H1 (cell line): ENCODE measurements around the gene CLASP2. TPM values are rescaled to one million over a fixed set of nuclear protein-coding genes. Genes with fewer than 3 reads are reported as not detected.
A peak's percentile ranks its signal among the peaks of the same experiment; 100 is the strongest.

ENCODE experiments used
- CTCF ChIA-PET: fragments of 300-600 bp; sonication (Branson Sonifier 250); formaldehyde crosslinking; loops from one replicate; lab custom pipeline; 2021; ENCODE audit not compliant: partially characterized antibody; lab: Charles Lee
- POLR2A ChIA-PET: fragments of 300-600 bp; sonication (Branson Sonifier 250); formaldehyde crosslinking; loops from one replicate; lab custom pipeline; 2021; ENCODE audit warnings: inconsistent platforms; ENCODE audit not compliant: partially characterized antibody; lab: Charles Lee
- DNase-seq, 2 experiments: peaks; one replicate each; pipeline versions ENCODE4 v3.0.0 to v3.0.0-alpha.2; 2010 to 2022; ENCODE audit warnings: low spot score in 2 of 2, low read depth in 1 of 2, mixed read lengths in 1 of 2
- FAIRE-seq: peaks from 2 replicates; lab custom pipeline; 2011; peaks lifted over from hg19 to GRCh38; lab: Jason Lieb, UNC
- H2AFZ ChIP-seq: 2 replicates; pipeline ENCODE4 v1.8.1; 2012; ENCODE audit warnings: low read length, inconsistent platforms
- H2AK5ac ChIP-seq: 2 replicates; pipeline ENCODE4 v1.6.1; 2013; ENCODE audit warnings: low read depth, low read length
- H2BK120ac ChIP-seq: replicated peaks from 2 replicates; pipeline ENCODE3; 2013; ENCODE audit warnings: low read depth, low read length, inconsistent platforms
- H2BK12ac ChIP-seq: 2 replicates; pipeline ENCODE4 v1.6.1; 2013; ENCODE audit warnings: low read depth, low read length
- H2BK15ac ChIP-seq: 2 replicates; pipeline ENCODE4 v1.6.1; 2013; ENCODE audit warnings: low read length
- H2BK20ac ChIP-seq: 2 replicates; pipeline ENCODE4 v1.6.1; 2013; ENCODE audit warnings: low read length
- H2BK5ac ChIP-seq: 2 replicates; pipeline ENCODE4 v1.6.1; 2013; ENCODE audit warnings: low read depth, low read length
- H3K14ac ChIP-seq: 2 replicates; pipeline ENCODE4 v1.6.1; 2013; ENCODE audit warnings: inconsistent platforms; ENCODE audit not compliant: insufficient read length
- H3K18ac ChIP-seq: 2 replicates; pipeline ENCODE4 v1.6.1; 2013; ENCODE audit warnings: low read length; ENCODE audit errors: extremely low read depth
- H3K23ac ChIP-seq: 2 replicates; pipeline ENCODE4 v1.6.1; 2013; ENCODE audit warnings: inconsistent platforms; ENCODE audit not compliant: insufficient read length
- H3K23me2 ChIP-seq: 2 replicates; pipeline ENCODE4 v1.6.1; 2013; ENCODE audit warnings: low read depth, low read length
- H3K27ac ChIP-seq: 2 replicates; pipeline ENCODE4 v1.6.1; 2011; ENCODE audit warnings: low read depth, low read length, inconsistent platforms
- H3K27me3 ChIP-seq, 4 experiments: replicated peaks in 1 of 4; 1 replicate in 1 of 4; 2 replicates in 3 of 4; pipeline versions ENCODE4 v1.6.1 to v1.8.1; 2011 to 2013; ENCODE audit warnings: low read length in 3 of 4, mild to moderate bottlenecking in 3 of 4, inconsistent platforms in 2 of 4, mixed read lengths in 2 of 4, moderate library complexity in 1 of 4; ENCODE audit not compliant: control insufficient read depth in 3 of 4, insufficient read depth in 3 of 4; ENCODE audit errors: extremely low read depth in 1 of 4
- H3K36me3 ChIP-seq, 4 experiments: 2 replicates each; pipeline versions ENCODE4 v1.6.1 to v1.8.1; 2011 to 2013; ENCODE audit warnings: mild to moderate bottlenecking in 4 of 4, low read length in 3 of 4, moderate library complexity in 2 of 4, control low read depth in 1 of 4, inconsistent platforms in 1 of 4; ENCODE audit not compliant: insufficient read depth in 4 of 4, control insufficient read depth in 2 of 4
- H3K4ac ChIP-seq: replicated peaks from 2 replicates; pipeline ENCODE3; 2013; ENCODE audit warnings: low read length, low read depth, mixed read lengths, inconsistent platforms; ENCODE audit not compliant: insufficient read length
- H3K4me1 ChIP-seq, 4 experiments: replicated peaks in 1 of 4; 1 replicate in 1 of 4; 2 replicates in 3 of 4; pipeline versions ENCODE4 v1.6.1 to v1.8.1; 2011 to 2013; ENCODE audit warnings: low read length in 3 of 4, inconsistent platforms in 2 of 4, mixed read lengths in 1 of 4; ENCODE audit not compliant: insufficient read depth in 4 of 4, control insufficient read depth in 3 of 4
- H3K4me2 ChIP-seq, 2 experiments: 2 replicates each; pipeline versions ENCODE4 v1.6.1 to v1.8.1; 2011 to 2013; ENCODE audit warnings: low read depth in 2 of 2, low read length in 2 of 2, control low read depth in 1 of 2, inconsistent platforms in 1 of 2, mild to moderate bottlenecking in 1 of 2; ENCODE audit not compliant: insufficient read depth in 1 of 2
- H3K4me3 ChIP-seq, 4 experiments: fragments of 200-600, 300-600 bp in 1 of 4; sonication (generic), shearing (Covaris generic), sonication (Bioruptor Twin) in 1 of 4; 2 replicates each; pipeline versions ENCODE4 v1.5.1 to v1.8.1; 2011 to 2016; ENCODE audit warnings: low read length in 4 of 4, low read depth in 3 of 4, control low read depth in 2 of 4, inconsistent platforms in 2 of 4, mild to moderate bottlenecking in 2 of 4, mixed read lengths in 1 of 4, moderate library complexity in 1 of 4; ENCODE audit not compliant: insufficient read depth in 2 of 4; ENCODE audit errors: extremely low read depth in 1 of 4
- H3K56ac ChIP-seq: replicated peaks from 2 replicates; pipeline ENCODE3; 2013; ENCODE audit warnings: low read depth, mild to moderate bottlenecking, mixed read lengths, low read length, inconsistent platforms; ENCODE audit not compliant: insufficient read length
- H3K79me1 ChIP-seq: 2 replicates; pipeline ENCODE4 v1.6.1; 2013; ENCODE audit warnings: low read depth, low read length, control low read depth
- H3K79me2 ChIP-seq, 2 experiments: 2 replicates each; pipeline versions ENCODE4 v1.6.1 to v1.8.1; 2012 to 2013; ENCODE audit warnings: low read length in 2 of 2, mild to moderate bottlenecking in 2 of 2, inconsistent platforms in 1 of 2; ENCODE audit not compliant: insufficient read depth in 2 of 2, control insufficient read depth in 1 of 2
- H3K9ac ChIP-seq, 4 experiments: replicated peaks in 1 of 4; 1 replicate in 1 of 4; 2 replicates in 3 of 4; pipeline versions ENCODE4 v1.6.1 to v1.8.1; 2011 to 2013; ENCODE audit warnings: low read depth in 3 of 4, low read length in 3 of 4, control low read depth in 2 of 4, mild to moderate bottlenecking in 2 of 4, moderate library complexity in 2 of 4, inconsistent platforms in 1 of 4; ENCODE audit errors: extremely low read depth in 1 of 4
- H3K9me3 ChIP-seq, 2 experiments: 2 replicates each; pipeline versions ENCODE4 v1.6.1 to v1.8.1; 2012 to 2013; ENCODE audit warnings: mild to moderate bottlenecking in 2 of 2, moderate library complexity in 2 of 2, control low read depth in 1 of 2, inconsistent platforms in 1 of 2, low read depth in 1 of 2, low read length in 1 of 2, mixed read lengths in 1 of 2; ENCODE audit not compliant: insufficient read depth in 2 of 2
- H4K20me1 ChIP-seq, 2 experiments: replicated peaks in 1 of 2; 2 replicates each; pipeline versions ENCODE3 to v1.8.1; 2011 to 2013; ENCODE audit warnings: inconsistent platforms in 2 of 2, low read length in 2 of 2, mild to moderate bottlenecking in 1 of 2; ENCODE audit not compliant: insufficient read depth in 2 of 2, control insufficient read depth in 1 of 2
- H4K5ac ChIP-seq: 2 replicates; pipeline ENCODE4 v1.6.1; 2013; ENCODE audit warnings: low read length, low read depth, mixed read lengths, inconsistent platforms; ENCODE audit not compliant: insufficient read length
- H4K8ac ChIP-seq: 2 replicates; pipeline ENCODE4 v1.8.0; 2013; ENCODE audit warnings: mild to moderate bottlenecking, moderate library complexity, low read length, inconsistent platforms; ENCODE audit not compliant: insufficient read depth; ENCODE audit errors: extremely low read depth
- H4K91ac ChIP-seq: replicated peaks from 2 replicates; pipeline ENCODE3; 2013; ENCODE audit warnings: low read length, mixed read lengths, inconsistent platforms; ENCODE audit not compliant: insufficient read length
- ASH2L ChIP-seq: fragments of 200-600, 300-600 bp; sonication (generic); IDR thresholded peaks from one replicate; pipeline ENCODE4 v1.7.1; 2017; ENCODE audit warnings: low read length
- ATF2 ChIP-seq: IDR thresholded peaks from 2 replicates; pipeline ENCODE4 v1.6.1; 2012; ENCODE audit warnings: low read length, inconsistent platforms
- BACH1 ChIP-seq: IDR thresholded peaks from 2 replicates; pipeline ENCODE4 v1.6.1; 2012; ENCODE audit warnings: low read length, improper control_type of control experiment
- CHD1 ChIP-seq: IDR thresholded peaks from 2 replicates; pipeline ENCODE4 v1.6.1; 2012; ENCODE audit warnings: low read depth, low read length, improper control_type of control experiment
- HDAC2 ChIP-seq, 2 experiments: fragments of 300-600 bp in 1 of 2; sonication (generic) in 1 of 2; IDR thresholded peaks; 2 replicates each; pipeline ENCODE4 v1.6.1; 2011 to 2012; ENCODE audit warnings: low read depth in 2 of 2, low read length in 2 of 2, mild to moderate bottlenecking in 2 of 2, moderate library complexity in 2 of 2, borderline replicate concordance in 1 of 2, inconsistent platforms in 1 of 2
- JUND ChIP-seq: IDR thresholded peaks from 2 replicates; pipeline ENCODE4 v1.6.1; 2011; ENCODE audit warnings: mild to moderate bottlenecking, improper control_type of control experiment, low read length
- KDM5A ChIP-seq: fragments of 200-600 bp; IDR thresholded peaks from 2 replicates; pipeline ENCODE4 v1.7.1; 2012; ENCODE audit warnings: mild to moderate bottlenecking, low read length, inconsistent platforms, mixed read lengths
- POU5F1 ChIP-seq: IDR thresholded peaks from 2 replicates; pipeline ENCODE4 v1.6.1; 2011; ENCODE audit warnings: low read depth, mild to moderate bottlenecking, low read length, moderate library complexity
- SIN3A ChIP-seq, 2 experiments: IDR thresholded peaks in 1 of 2; conservative IDR thresholded peaks in 1 of 2; 2 replicates each; pipeline ENCODE4 v1.6.1; 2011 to 2012; ENCODE audit warnings: low read length in 2 of 2, improper control_type of control experiment in 1 of 2, low read depth in 1 of 2, mild to moderate bottlenecking in 1 of 2
- SIX5 ChIP-seq: IDR thresholded peaks from 2 replicates; pipeline ENCODE4 v1.6.1; 2011; ENCODE audit warnings: mild to moderate bottlenecking, low read depth, low read length
- SP4 ChIP-seq: IDR thresholded peaks from 2 replicates; pipeline ENCODE4 v1.6.1; 2012; ENCODE audit warnings: low read length, inconsistent platforms
- WGBS, 2 experiments: shearing (Covaris generic) in 1 of 2; methylation state at CpG; one replicate each; pipeline versions ENCODE4 v1.1.6 to v1.1.7; 2013 to 2015; ENCODE audit warnings: low lambda C conversion rate in 2 of 2, mixed read lengths in 2 of 2, inconsistent platforms in 1 of 2, low coverage in 1 of 2, missing lambda C conversion rate in 1 of 2; ENCODE audit not compliant: insufficient replicate concordance in 2 of 2, insufficient coverage in 1 of 2, insufficient read length in 1 of 2; ENCODE audit errors: extremely low coverage in 1 of 2, missing lambda C conversion rate in 1 of 2; 5-methylcytosine and 5-hydroxymethylcytosine counted together
- polyA plus RNA-seq, 7 experiments: library from polyadenylated mRNA; depleted of rRNA in 3 of 7; stranded (reverse) in 5 of 7; unstranded in 2 of 7; fragments of >200 nt in 5 of 7; fragments of 200-250 nt in 2 of 7; gene quantifications; 1 replicate in 5 of 7; 2 replicates in 1 of 7; 4 replicates in 1 of 7; pipeline versions ENCODE4 v1.2.1 to v1.2.3, GENCODE V29; 2011 to 2013; ENCODE audit warnings: missing spikeins in 2 of 7, mixed read lengths in 2 of 7
- total RNA-seq: library from RNA; stranded (reverse); fragmentation: NEBNext Ultra II Directional; extraction: Animal tissue kit (Norgen Biotek cat#: 25700); gene quantifications from 2 replicates; pipeline ENCODE4 v1.2.1, GENCODE V29; 2021
- TF ChIP-seq, protein P1 (sequence below): IDR thresholded peaks from 2 replicates; pipeline ENCODE4 v1.6.1; 2011; ENCODE audit warnings: low read depth, mild to moderate bottlenecking, low read length; ENCODE audit not compliant: insufficient read depth

The CLASP2 gene
- total and polyA plus RNA-seq, 2 of the 8 experiments (the other 6 are each of a cell fraction or from before 2014, with no cell fraction given), result 21.7 to 58.0 TPM

DNA sequence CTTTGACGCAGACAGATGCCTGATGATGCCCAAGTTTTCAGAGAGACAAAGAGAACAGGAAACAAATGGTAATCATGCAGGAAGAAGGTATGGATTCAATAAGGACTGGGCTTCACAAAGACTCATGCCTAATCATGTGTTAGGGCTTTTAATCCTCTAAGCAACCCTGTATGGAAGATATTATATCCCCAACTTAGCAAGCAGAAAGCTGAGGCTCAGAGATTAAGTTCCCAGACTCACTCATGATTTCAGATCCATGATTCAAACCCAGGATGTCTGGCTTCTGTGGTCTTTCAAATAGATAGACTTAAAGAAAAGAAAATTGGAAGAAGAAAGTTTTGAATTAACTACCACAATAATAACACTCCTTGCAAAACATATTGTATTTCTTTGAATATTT is 4.1 kb upstream of the CLASP2 start:
- ChIA-PET CTCF (no interaction called here), POLR2A (no interaction called here)
- Histone ChIP-seq H3K4ac (no peak overlapping the region), H3K79me1 (no peaks in the 10 kb centered on the region), H3K23ac (no peak overlapping the region), H3K56ac (no peak overlapping the region), H4K8ac (no peak overlapping the region), H2BK5ac (no peak overlapping the region), H2BK20ac (no peak overlapping the region), H3K9me3 (no peaks in the 10 kb centered on the region), H2BK12ac (no peak overlapping the region), H3K79me2 (peaks cover 0 to under 1% of the 10 kb centered on the region in 2 experiments; a peak in 1 of 4 replicates), H3K4me2 (no peak overlapping the region), H3K14ac (no peak overlapping the region), H3K27me3 (peaks cover 0 to 1% (median 0%) of the 10 kb centered on the region in 4 experiments; a peak in 1 of 7 replicates), H3K4me3 (no peak overlapping the region), H3K27ac (no peak overlapping the region), H2BK15ac (no peak overlapping the region), H3K4me1 (peaks cover 0 to 2% (median 0%) of the 10 kb centered on the region in 4 experiments; a peak in 4 of 7 replicates), H3K36me3 (no peaks in the 10 kb centered on the region), H4K91ac (no peak overlapping the region), H2AK5ac (no peak overlapping the region), H2AFZ (0 out of 2 replicates have a peak overlapping the region, but pooled peaks have one; percentile 58), H3K18ac (no peak overlapping the region), H2BK120ac (no peak overlapping the region), H3K23me2 (no peaks in the 10 kb centered on the region; the same call in 1 of the 2 replicates), H3K9ac (no peak overlapping the region), H4K5ac (no peak overlapping the region), H4K20me1 (no peaks in the 10 kb centered on the region)
- WGBS, 2 experiments, result 100% methylated on average over 1 of the region's 1 CpG; no CpG with 5 or more reads in 1 of the 2 experiments
- DNase-seq (no peak), FAIRE-seq (no peak)
- no peak for TF ChIP-seq BACH1
- TF ChIP-seq POU5F1, result no peak
- no peak for TF ChIP-seq CHD1
- TF ChIP-seq SIX5, result no peak
- no peak for TF ChIP-seq KDM5A
- no peak for TF ChIP-seq SIN3A (conservative IDR thresholded peaks at IDR 0.05 in 1 of 2, IDR thresholded peaks at IDR 0.05 in 1 of 2; ENCODE audit: low read depth in 1 of 2, low read length in 2 of 2)
- TF ChIP-seq HDAC2 (IDR thresholded peaks at IDR 0.05; ENCODE audit: borderline replicate concordance in 1 of 2, low read depth in 2 of 2, low read length in 2 of 2), result no peak
- TF ChIP-seq JUND, result no peak
- TF ChIP-seq SP4, result no peak
- TF ChIP-seq ATF2, result no peak
- no peak for TF ChIP-seq ASH2L
- TF ChIP-seq, protein P1, sequence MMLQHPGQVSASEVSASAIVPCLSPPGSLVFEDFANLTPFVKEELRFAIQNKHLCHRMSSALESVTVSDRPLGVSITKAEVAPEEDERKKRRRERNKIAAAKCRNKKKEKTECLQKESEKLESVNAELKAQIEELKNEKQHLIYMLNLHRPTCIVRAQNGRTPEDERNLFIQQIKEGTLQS, result no peak
